ENCODE results near the gene ZAP70.
"Not testable (repeated sequence)": the region's sequence is repeated elsewhere in the genome, so short reads cannot be mapped to it uniquely, and the experiment has no call there.

Gene ZAP70

GRCh38 chr2:97713296-97714083, at the start of gene ZAP70:
ZAP70 (plus strand) TSS chr2:97713576; CDS start chr2:97724037, 10,461 bp downstream.
- DNase-seq: no peak

GRCh38 chr2:97663626-97663961, 49.8 kb upstream of the ZAP70 start:
- DNase-seq: no peak

- peak; percentile 97 for DNase-seq
Measured at GRCh38 chr2:97663962-97664635, 49.3 kb upstream of the ZAP70 start, which contains the start of gene ACTR1B. ACTR1B (minus strand) TSS chr2:97664044; CDS start chr2:97663890, 154 bp downstream.

- DNase-seq: peak; percentile 41
Measured at GRCh38 chr2:97664636-97664970, 48.8 kb upstream of the ZAP70 start.

GRCh38 chr2:97669448-97669847, 43.9 kb upstream of the ZAP70 start, which contains the start of gene C2orf92:
C2orf92 (plus strand) TSS chr2:97669713; CDS start chr2:97669789, 76 bp downstream.
- DNase-seq: no peak

- DNase-seq: no peak
Measured at GRCh38 chr2:97670471-97670870, 42.9 kb upstream of the ZAP70 start.

- no peak for DNase-seq
Measured at GRCh38 chr2:97671526-97671925, 41.9 kb upstream of the ZAP70 start.

- peak; percentile 51 for DNase-seq
Measured at GRCh38 chr2:97672606-97673140, 40.7 kb upstream of the ZAP70 start.

GRCh38 chr2:97673182-97673914, 40.0 kb upstream of the ZAP70 start:
- peak; percentile 78 for DNase-seq

- peak; percentile 82 for DNase-seq
Measured at GRCh38 chr2:97673915-97674283, 39.5 kb upstream of the ZAP70 start.

GRCh38 chr2:97675430-97676113, 37.8 kb upstream of the ZAP70 start:
- DNase-seq: no peak

- DNase-seq: no peak
Measured at GRCh38 chr2:97676620-97677019, 36.8 kb upstream of the ZAP70 start.

GRCh38 chr2:97677480-97677879, 35.9 kb upstream of the ZAP70 start:
- no peak for DNase-seq

GRCh38 chr2:97678298-97678697, 35.1 kb upstream of the ZAP70 start:
- DNase-seq: peak; percentile 39

- DNase-seq: not testable (repeated sequence)
Measured at GRCh38 chr2:97687235-97687634, 26.1 kb upstream of the ZAP70 start.

GRCh38 chr2:97688062-97688827, 25.1 kb upstream of the ZAP70 start:
- no peak for DNase-seq

- DNase-seq: no peak
Measured at GRCh38 chr2:97691166-97691565, 22.2 kb upstream of the ZAP70 start.

GRCh38 chr2:97693476-97693875, 19.9 kb upstream of the ZAP70 start:
- DNase-seq: no peak

GRCh38 chr2:97695744-97696143, 17.6 kb upstream of the ZAP70 start:
- no peak for DNase-seq

- DNase-seq: peak; percentile 94
Measured at GRCh38 chr2:97697252-97698235, 15.8 kb upstream of the ZAP70 start.

- DNase-seq: no peak
Measured at GRCh38 chr2:97698530-97698929, 14.8 kb upstream of the ZAP70 start.

All from suppressor macrophage treated with lipopolysaccharide for 4 hours (primary cell).